HepG2 (cell line): ENCODE measurements around the gene ERCC6. TPM values are rescaled to one million over a fixed set of nuclear protein-coding genes. Genes with fewer than 3 reads are reported as not detected.

Experiments
- ATAC-seq: fragments of 200-7000 bp; cut with Tn5 transposase; 3 replicates; pipeline ENCODE4 v1.9.1; 2020; ENCODE audit warnings: mild to moderate bottlenecking, moderate library complexity
- BruUV-seq: library from RNA; stranded (reverse); fragments of 400-500 nt; replicated peaks from 2 replicates; lab custom pipeline; 2021; lab: Mats Ljungman, UMichigan
- CTCF ChIA-PET: fragments of 300-600 bp; formaldehyde crosslinking; extraction: SDS; loops from one replicate; lab custom pipeline; 2021; ENCODE audit warnings: low total read pairs, inconsistent platforms, low intra/inter-chr PET ratio; lab: Yijun Ruan, JAX
- POLR2A ChIA-PET: fragments of 350-600 bp; sonication (Branson Sonifier 250); formaldehyde crosslinking; loops from one replicate; lab custom pipeline; 2020; ENCODE audit warnings: antibody characterized with exemption, inconsistent platforms; lab: Yijun Ruan, JAX
- DNase-seq: peaks from one replicate; pipeline ENCODE4 v3.0.0-alpha.2; 2015; ENCODE audit warnings: low spot score
- FAIRE-seq: peaks from 3 replicates; lab custom pipeline; 2011; peaks lifted over from hg19 to GRCh38; lab: Jason Lieb, UNC
- H2AFZ ChIP-seq: one replicate; pipeline ENCODE4 v1.6.1; 2011; ENCODE audit warnings: low read length, inconsistent platforms
- H3K27ac ChIP-seq: fragments of 300-600 bp; 3 replicates; pipeline ENCODE4 v1.8.0; 2011; ENCODE audit warnings: mixed run types, mild to moderate bottlenecking, mixed read lengths, low read length, inconsistent platforms; ENCODE audit not compliant: insufficient read depth; ENCODE audit errors: extremely low read length
- H3K27me3 ChIP-seq, 2 experiments: fragments of 200-600 bp in 1 of 2; 2 replicates in 1 of 2; 3 replicates in 1 of 2; pipeline versions ENCODE4 v1.6.0 to v1.8.0; 2011; ENCODE audit warnings: low read length in 2 of 2, mild to moderate bottlenecking in 2 of 2, moderate library complexity in 2 of 2, inconsistent platforms in 1 of 2; ENCODE audit not compliant: insufficient read depth in 2 of 2, control insufficient read depth in 1 of 2
- H3K36me3 ChIP-seq, 2 experiments: fragments of 200-600 bp in 1 of 2; replicated peaks in 1 of 2; 2 replicates in 1 of 2; 3 replicates in 1 of 2; pipeline versions ENCODE4 v1.5.1 to v1.8.0; 2011; ENCODE audit warnings: low read length in 2 of 2, inconsistent platforms in 1 of 2; ENCODE audit not compliant: insufficient read depth in 2 of 2, control insufficient read depth in 1 of 2
- H3K4me1 ChIP-seq: 2 replicates; pipeline ENCODE4 v1.5.1; 2012; ENCODE audit warnings: low read length, inconsistent platforms; ENCODE audit not compliant: insufficient read depth
- H3K4me2 ChIP-seq: 2 replicates; pipeline ENCODE4 v1.6.0; 2011; ENCODE audit warnings: low read depth, low read length, inconsistent platforms
- H3K4me3 ChIP-seq, 3 experiments: fragments of 200-600 bp in 1 of 3; sonication (generic), shearing (Covaris generic) in 1 of 3; replicated peaks in 1 of 3; 2 replicates each; pipeline ENCODE4 v1.5.1; 2011 to 2016; ENCODE audit warnings: low read length in 3 of 3, inconsistent platforms in 2 of 3, low read depth in 2 of 3, mild to moderate bottlenecking in 2 of 3, control low read depth in 1 of 3, mixed read lengths in 1 of 3; ENCODE audit not compliant: insufficient read depth in 1 of 3
- H3K79me2 ChIP-seq: one replicate; pipeline ENCODE4 v1.6.1; 2011; ENCODE audit warnings: low read length, inconsistent platforms; ENCODE audit not compliant: insufficient read depth
- H3K9ac ChIP-seq: 2 replicates; pipeline ENCODE4 v1.6.0; 2011; ENCODE audit warnings: mild to moderate bottlenecking, low read depth, low read length, inconsistent platforms; ENCODE audit not compliant: insufficient read depth
- H3K9me3 ChIP-seq: 2 replicates; pipeline ENCODE4 v1.5.1; 2012; ENCODE audit warnings: mild to moderate bottlenecking, low read length
- H4K20me1 ChIP-seq: 2 replicates; pipeline ENCODE4 v1.6.0; 2011; ENCODE audit warnings: inconsistent platforms, mild to moderate bottlenecking, low read length, moderate library complexity; ENCODE audit not compliant: insufficient read depth
- CREB1 ChIP-seq, 2 experiments: fragments of 450-650 bp in 1 of 2; IDR thresholded peaks; 2 replicates each; pipeline ENCODE4 v1.6.1; 2016 to 2017; ENCODE audit warnings: control low read depth in 1 of 2, mild to moderate bottlenecking in 1 of 2, missing compliant biosample characterization in 1 of 2, missing genetic modification characterization in 1 of 2
- HOXA7 ChIP-seq: sonication (generic); formaldehyde crosslinking; IDR thresholded peaks from 2 replicates; pipeline ENCODE4 v1.8.1; 2022; ENCODE audit warnings: mild to moderate bottlenecking, missing genetic modification reagents, moderate library complexity
- MAFK ChIP-seq, 2 experiments: IDR thresholded peaks in 1 of 2; conservative IDR thresholded peaks in 1 of 2; 2 replicates each; pipeline ENCODE4 v1.6.1; 2011; ENCODE audit warnings: improper control_type of control experiment in 2 of 2, low read length in 2 of 2
- NFKB2 ChIP-seq: sonication (generic); formaldehyde crosslinking; IDR thresholded peaks from 2 replicates; pipeline ENCODE4 v1.4.0; 2020; ENCODE audit warnings: missing genetic modification reagents, borderline replicate concordance
- NR0B2 ChIP-seq: sonication (generic); formaldehyde crosslinking; IDR thresholded peaks from 2 replicates; pipeline ENCODE4 v1.4.0; 2020; ENCODE audit warnings: mild to moderate bottlenecking, missing genetic modification reagents
- NRL ChIP-seq: sonication (generic); formaldehyde crosslinking; IDR thresholded peaks from 2 replicates; pipeline ENCODE4 v1.5.0; 2020; ENCODE audit warnings: missing genetic modification reagents, mild to moderate bottlenecking, moderate library complexity, borderline replicate concordance
- PLRG1 ChIP-seq: fragments of 450-650 bp; conservative IDR thresholded peaks from 2 replicates; pipeline ENCODE4 v1.6.1; 2016
- SMAD1 ChIP-seq: sonication (generic); formaldehyde crosslinking; IDR thresholded peaks from 2 replicates; pipeline ENCODE4 v1.4.0; 2020; ENCODE audit warnings: missing genetic modification reagents, low read depth, mild to moderate bottlenecking, borderline replicate concordance
- ZBTB21 ChIP-seq: sonication (generic); formaldehyde crosslinking; IDR thresholded peaks from 2 replicates; pipeline ENCODE4 v1.4.0; 2020; ENCODE audit warnings: missing genetic modification reagents
- ZNF260 ChIP-seq: sonication (generic); formaldehyde crosslinking; IDR thresholded peaks from 2 replicates; pipeline ENCODE4 v1.4.0; 2020; ENCODE audit warnings: missing genetic modification reagents, low read depth, mild to moderate bottlenecking, borderline replicate concordance
- ZNF451 ChIP-seq: sonication (generic); formaldehyde crosslinking; IDR thresholded peaks from 2 replicates; pipeline ENCODE4 v1.5.0; 2020; ENCODE audit warnings: mild to moderate bottlenecking, missing genetic modification reagents
- ZNF577 ChIP-seq: sonication (generic); formaldehyde crosslinking; IDR thresholded peaks from 2 replicates; pipeline ENCODE4 v1.4.0; 2020; ENCODE audit warnings: mild to moderate bottlenecking, low read depth, missing genetic modification reagents, borderline replicate concordance
- ZNF792 ChIP-seq: IDR thresholded peaks from 2 replicates; pipeline ENCODE4 v1.6.1; 2016
- in situ Hi-C: cut with HindIII; loops from 2 replicates; pipeline ENCODE4 v1.10.0; 2017; ENCODE audit warnings: low pct_unique_long_range_greater_than_20kb; ENCODE audit not compliant: extremely low pct_ligation_motif_present
- intact Hi-C: fragments of 100-400 bp; cut with micrococcal nuclease; formaldehyde crosslinking; loops from one replicate; pipeline ENCODE4 v1.10.0; 2022; ENCODE audit not compliant: unreplicated experiment
- polyA plus RNA-seq, 8 experiments: library from polyadenylated mRNA; depleted of rRNA in 3 of 8; stranded (reverse) in 7 of 8; unstranded in 1 of 8; fragments of >200 nt; fragmentation: Illumina TruSeq in 4 of 8; extraction: Trizol in 4 of 8; gene quantifications; 2 replicates each; pipeline versions ENCODE4 v1.2.1 to v1.2.3, GENCODE V29; 2011 to 2016; ENCODE audit warnings: low read depth in 4 of 8, missing spikeins in 1 of 8, mixed read lengths in 1 of 8; ENCODE audit not compliant: insufficient read depth in 1 of 8
- total RNA-seq, 5 experiments: library from RNA; depleted of rRNA; stranded (reverse); fragments of >200 nt; fragmentation: Illumina TruSeq; extraction: Trizol; gene quantifications; 2 replicates each; pipeline ENCODE4 v1.2.3, GENCODE V29; 2016; ENCODE audit warnings: low read depth in 1 of 5

ERCC6 gene
- total and polyA plus RNA-seq, 2 of the 13 experiments (the other 11 are each of a cell fraction or from before 2014, with no cell fraction given), result 5.1 to 9.8 TPM

GRCh38 chr10:49465736-49466135 is 73.2 kb downstream of the ERCC6 start:
- in situ Hi-C loops, result no loop called here
- Histone ChIP-seq H3K4me2 (no peak overlapping the region), H3K4me1 (no peaks in the 10 kb centered on the region), H3K79me2 (no peaks in the 10 kb centered on the region), H3K36me3 (peaks cover 2 to 3% of the 10 kb centered on the region in 2 experiments; a peak in 2 of 5 replicates), H4K20me1 (no peaks in the 10 kb centered on the region), H2AFZ (no peak overlapping the region), H3K9me3 (no peaks in the 10 kb centered on the region; the same call in 1 of the 2 replicates), H3K9ac (no peak overlapping the region), H3K27me3 (no peaks in the 10 kb centered on the region), H3K27ac (no peak overlapping the region), H3K4me3 (no peak overlapping the region)
- no TSS peak for BruUV-seq
- ATAC-seq (no peak), DNase-seq (no peak), FAIRE-seq (no peak)
- ChIA-PET POLR2A (no interaction called here), CTCF (no interaction called here)
- intact Hi-C loops, result no loop called here
- TF ChIP-seq CREB1 (IDR thresholded peaks at IDR 0.05) (no peak), CREB1 (CRISPR knock-in tag; IDR thresholded peaks at IDR 0.05) (no peak), ZBTB21 (CRISPR knock-in tag) (no peak), NRL (no peak), ZNF792 (CRISPR knock-in tag) (no peak), HOXA7 (no peak), ZNF260 (CRISPR knock-in tag) (no peak), PLRG1 (no peak), ZNF451 (CRISPR knock-in tag) (no peak), ZNF577 (CRISPR knock-in tag) (no peak), NFKB2 (CRISPR knock-in tag) (no peak), MAFK (conservative IDR thresholded peaks at IDR 0.05 in 1 of 2, IDR thresholded peaks at IDR 0.05 in 1 of 2; ENCODE audit: low read length in 2 of 2) (no peak), NR0B2 (CRISPR knock-in tag) (no peak), SMAD1 (CRISPR knock-in tag) (no peak)

Other genes starting within 250 kb of the ERCC6 start
- gene C10orf71, start 240.0 kb downstream of the ERCC6 start, total RNA-seq (2016; rRNA removed; fragmentation: Illumina TruSeq; extraction: Trizol), result not detected in 2 replicates
- not detected in 2 replicates for gene C10orf71, start 240.0 kb downstream of the ERCC6 start, polyA plus RNA-seq (2011; rRNA removed)
- not detected in 2 replicates for gene DRGX, start 143.0 kb downstream of the ERCC6 start, total RNA-seq (2016; rRNA removed; fragmentation: Illumina TruSeq; extraction: Trizol)
- gene DRGX, start 143.0 kb downstream of the ERCC6 start, polyA plus RNA-seq (2011; rRNA removed), result not detected in 2 replicates
- not detected in 2 replicates for gene SLC18A3, start 71.2 kb upstream of the ERCC6 start, total RNA-seq (2016; rRNA removed; fragmentation: Illumina TruSeq; extraction: Trizol)
- not detected in 2 replicates for gene SLC18A3, start 71.2 kb upstream of the ERCC6 start, polyA plus RNA-seq (2011; rRNA removed)
- gene CHAT, start 74.9 kb upstream of the ERCC6 start, total RNA-seq (2016; rRNA removed; fragmentation: Illumina TruSeq; extraction: Trizol), result not detected in 2 replicates
- gene CHAT, start 74.9 kb upstream of the ERCC6 start, polyA plus RNA-seq (2011; rRNA removed), result not detected in 2 replicates
- not detected in 2 replicates for gene C10orf53, start 140.5 kb upstream of the ERCC6 start, total RNA-seq (2016; rRNA removed; fragmentation: Illumina TruSeq; extraction: Trizol)
- not detected in 2 replicates for gene C10orf53, start 140.5 kb upstream of the ERCC6 start, polyA plus RNA-seq (2011; rRNA removed)
- 1.6 and 3.0 TPM in 2 replicates for gene OGDHL, start 223.2 kb upstream of the ERCC6 start, total RNA-seq (2016; rRNA removed; fragmentation: Illumina TruSeq; extraction: Trizol)
- 9.8 and 11.2 TPM in 2 replicates for gene OGDHL, start 223.2 kb upstream of the ERCC6 start, polyA plus RNA-seq (2011; rRNA removed)